Measurements from ENCODE around the gene NAALADL2. TPM values are rescaled to one million over a fixed set of nuclear protein-coding genes. Genes with fewer than 3 reads are reported as not detected.

The NAALADL2 gene
- total and polyA plus RNA-seq, 2 of the 13 experiments (the other 11 are each of a cell fraction or from before 2014, with no cell fraction given): 0.08 TPM; not detected in 1

DNA sequence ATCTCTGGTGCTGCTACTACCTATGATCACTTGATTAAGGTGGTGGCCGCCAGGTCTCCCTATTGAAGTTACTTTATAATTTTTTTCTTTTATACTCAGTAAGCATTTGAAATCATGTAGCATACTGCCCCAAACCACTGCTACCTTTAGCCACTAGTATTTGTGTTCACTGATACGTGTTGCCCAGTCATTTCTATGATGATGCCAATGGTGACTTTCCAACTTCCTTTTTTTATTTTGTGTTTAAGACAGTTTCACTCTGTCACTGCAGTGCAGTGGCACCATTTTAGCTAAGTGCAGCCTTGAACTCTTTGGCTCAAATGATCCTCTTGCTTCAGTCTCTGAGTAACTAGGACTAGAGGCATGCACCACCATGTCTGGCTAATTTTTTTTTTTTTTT lies 598.2 kb downstream of the NAALADL2 start:
- POLR2A ChIA-PET: no interaction called here
- no peak for DNase-seq (ENCODE audit: low spot score)
- Histone ChIP-seq H3K9ac (ENCODE audit: insufficient read depth, low read depth, low read length) (no peak overlapping the region), H2AFZ (ENCODE audit: low read length) (no peak overlapping the region), H3K9me3 (ENCODE audit: low read length) (peaks cover 22% of the 10 kb centered on the region), H3K4me1 (ENCODE audit: insufficient read depth, low read length) (no peaks in the 10 kb centered on the region), H3K4me3 (replicated peaks in 1 of 3; ENCODE audit: insufficient read depth in 1 of 3, low read depth in 2 of 3, low read length in 3 of 3) (no peak overlapping the region), H3K27ac (ENCODE audit: extremely low read length, insufficient read depth, low read length) (no peak overlapping the region), H3K4me2 (ENCODE audit: low read depth, low read length) (no peak overlapping the region), H4K20me1 (ENCODE audit: insufficient read depth, low read length) (no peaks in the 10 kb centered on the region), H3K27me3 (ENCODE audit: control insufficient read depth in 1 of 2, insufficient read depth in 2 of 2, low read length in 2 of 2) (no peaks in the 10 kb centered on the region), H3K36me3 (replicated peaks in 1 of 2; ENCODE audit: control insufficient read depth in 1 of 2, insufficient read depth in 2 of 2, low read length in 2 of 2) (no peaks in the 10 kb centered on the region), H3K79me2 (ENCODE audit: insufficient read depth, low read length) (no peaks in the 10 kb centered on the region)
- CTCF ChIA-PET (ENCODE audit: low intra/inter-chr PET ratio, low total read pairs): no interaction called here
- 2% methylated on average over 2 of the region's 2 CpGs for WGBS (ENCODE audit: low lambda C conversion rate)
- TF ChIP-seq, protein P1, sequence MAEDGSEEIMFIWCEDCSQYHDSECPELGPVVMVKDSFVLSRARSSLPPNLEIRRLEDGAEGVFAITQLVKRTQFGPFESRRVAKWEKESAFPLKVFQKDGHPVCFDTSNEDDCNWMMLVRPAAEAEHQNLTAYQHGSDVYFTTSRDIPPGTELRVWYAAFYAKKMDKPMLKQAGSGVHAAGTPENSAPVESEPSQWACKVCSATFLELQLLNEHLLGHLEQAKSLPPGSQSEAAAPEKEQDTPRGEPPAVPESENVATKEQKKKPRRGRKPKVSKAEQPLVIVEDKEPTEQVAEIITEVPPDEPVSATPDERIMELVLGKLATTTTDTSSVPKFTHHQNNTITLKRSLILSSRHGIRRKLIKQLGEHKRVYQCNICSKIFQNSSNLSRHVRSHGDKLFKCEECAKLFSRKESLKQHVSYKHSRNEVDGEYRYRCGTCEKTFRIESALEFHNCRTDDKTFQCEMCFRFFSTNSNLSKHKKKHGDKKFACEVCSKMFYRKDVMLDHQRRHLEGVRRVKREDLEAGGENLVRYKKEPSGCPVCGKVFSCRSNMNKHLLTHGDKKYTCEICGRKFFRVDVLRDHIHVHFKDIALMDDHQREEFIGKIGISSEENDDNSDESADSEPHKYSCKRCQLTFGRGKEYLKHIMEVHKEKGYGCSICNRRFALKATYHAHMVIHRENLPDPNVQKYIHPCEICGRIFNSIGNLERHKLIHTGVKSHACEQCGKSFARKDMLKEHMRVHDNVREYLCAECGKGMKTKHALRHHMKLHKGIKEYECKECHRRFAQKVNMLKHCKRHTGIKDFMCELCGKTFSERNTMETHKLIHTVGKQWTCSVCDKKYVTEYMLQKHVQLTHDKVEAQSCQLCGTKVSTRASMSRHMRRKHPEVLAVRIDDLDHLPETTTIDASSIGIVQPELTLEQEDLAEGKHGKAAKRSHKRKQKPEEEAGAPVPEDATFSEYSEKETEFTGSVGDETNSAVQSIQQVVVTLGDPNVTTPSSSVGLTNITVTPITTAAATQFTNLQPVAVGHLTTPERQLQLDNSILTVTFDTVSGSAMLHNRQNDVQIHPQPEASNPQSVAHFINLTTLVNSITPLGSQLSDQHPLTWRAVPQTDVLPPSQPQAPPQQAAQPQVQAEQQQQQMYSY (CRISPR knock-in tag; IDR thresholded peaks at IDR 0.05): no peak
- TF ChIP-seq SAP130 (CRISPR knock-in tag; IDR thresholded peaks at IDR 0.05; ENCODE audit: low read depth) (no peak), ZNF619 (CRISPR knock-in tag; IDR thresholded peaks at IDR 0.05) (no peak), HMGXB4 (CRISPR knock-in tag; IDR thresholded peaks at IDR 0.05; ENCODE audit: borderline replicate concordance in 1 of 2, low read depth in 1 of 2) (no peak), ZNF720 (CRISPR knock-in tag; IDR thresholded peaks at IDR 0.05) (no peak), ZNF33A (CRISPR knock-in tag; IDR thresholded peaks at IDR 0.05; ENCODE audit: borderline replicate concordance) (no peak)
- TF ChIP-seq, protein P2, sequence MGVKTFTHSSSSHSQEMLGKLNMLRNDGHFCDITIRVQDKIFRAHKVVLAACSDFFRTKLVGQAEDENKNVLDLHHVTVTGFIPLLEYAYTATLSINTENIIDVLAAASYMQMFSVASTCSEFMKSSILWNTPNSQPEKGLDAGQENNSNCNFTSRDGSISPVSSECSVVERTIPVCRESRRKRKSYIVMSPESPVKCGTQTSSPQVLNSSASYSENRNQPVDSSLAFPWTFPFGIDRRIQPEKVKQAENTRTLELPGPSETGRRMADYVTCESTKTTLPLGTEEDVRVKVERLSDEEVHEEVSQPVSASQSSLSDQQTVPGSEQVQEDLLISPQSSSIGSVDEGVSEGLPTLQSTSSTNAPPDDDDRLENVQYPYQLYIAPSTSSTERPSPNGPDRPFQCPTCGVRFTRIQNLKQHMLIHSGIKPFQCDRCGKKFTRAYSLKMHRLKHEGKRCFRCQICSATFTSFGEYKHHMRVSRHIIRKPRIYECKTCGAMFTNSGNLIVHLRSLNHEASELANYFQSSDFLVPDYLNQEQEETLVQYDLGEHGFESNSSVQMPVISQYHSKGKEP (CRISPR knock-in tag; IDR thresholded peaks at IDR 0.05): no peak
- TF ChIP-seq, protein P3, sequence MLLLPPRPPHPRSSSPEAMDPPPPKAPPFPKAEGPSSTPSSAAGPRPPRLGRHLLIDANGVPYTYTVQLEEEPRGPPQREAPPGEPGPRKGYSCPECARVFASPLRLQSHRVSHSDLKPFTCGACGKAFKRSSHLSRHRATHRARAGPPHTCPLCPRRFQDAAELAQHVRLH (CRISPR knock-in tag; IDR thresholded peaks at IDR 0.05; ENCODE audit: borderline replicate concordance, low read depth): no peak
- intact Hi-C loops (cut with micrococcal nuclease; ENCODE audit: unreplicated experiment) (no loop called here), in situ Hi-C loops (cut with HindIII; ENCODE audit: extremely low pct_ligation_motif_present, low pct_unique_long_range_greater_than_20kb) (no loop called here)
- no TSS peak for BruUV-seq (replicated peaks)
- ATAC-seq: no peak
- FAIRE-seq: no peak
